Spleen (tissue), 11 donors: Measurements from ENCODE around the gene CABCOCO1. TPM values are rescaled to one million over a fixed set of nuclear protein-coding genes. Genes with fewer than 3 reads are reported as not detected.

Experiments
- DNase-seq: peaks from one replicate; pipeline ENCODE4 v3.0.0-alpha.2; 2020
- H3K27ac ChIP-seq, 8 donors: fragments of 200-600 bp; sonication (generic) in 7 of 8; 1 replicate in 4 of 8; 2 replicates in 4 of 8; pipeline versions ENCODE4 v1.5.0 to v1.8.0; 2016 to 2021; ENCODE audit warnings: inconsistent platforms in 4 of 8, mild to moderate bottlenecking in 4 of 8, moderate library complexity in 1 of 8
- H3K27me3 ChIP-seq, 7 donors: fragments of 200-600 bp; sonication (generic) in 6 of 7; replicated peaks in 1 of 7; 1 replicate in 4 of 7; 2 replicates in 3 of 7; pipeline versions ENCODE4 v1.5.0 to v1.8.0; 2016 to 2021; ENCODE audit warnings: inconsistent platforms in 3 of 7, mild to moderate bottlenecking in 1 of 7
- H3K36me3 ChIP-seq, 6 donors: fragments of 200-600 bp; sonication (generic) in 5 of 6; 1 replicate in 4 of 6; 2 replicates in 2 of 6; pipeline versions ENCODE4 v1.5.0 to v1.8.0; 2016 to 2021; ENCODE audit warnings: inconsistent platforms in 2 of 6
- H3K4me1 ChIP-seq, 6 donors: fragments of 200-600 bp; sonication (generic) in 5 of 6; 1 replicate in 3 of 6; 2 replicates in 3 of 6; pipeline versions ENCODE4 v1.5.0 to v1.8.0; 2016 to 2021; ENCODE audit warnings: inconsistent platforms in 3 of 6
- H3K4me3 ChIP-seq, 8 donors: fragments of 200-600 bp; sonication (generic) in 7 of 8; 1 replicate in 4 of 8; 2 replicates in 4 of 8; pipeline versions ENCODE4 v1.5.0 to v1.8.0; 2016 to 2021; ENCODE audit warnings: inconsistent platforms in 4 of 8, mild to moderate bottlenecking in 4 of 8, moderate library complexity in 2 of 8
- H3K9me3 ChIP-seq, 8 donors: fragments of 200-600 bp; sonication (generic) in 7 of 8; 1 replicate in 4 of 8; 2 replicates in 4 of 8; pipeline versions ENCODE4 v1.5.0 to v1.8.0; 2016 to 2021; ENCODE audit warnings: inconsistent platforms in 4 of 8
- CTCF ChIP-seq, 11 experiments: fragments of 200-600 bp in 7 of 11; fragments of 450-650 bp in 4 of 11; sonication (generic) in 4 of 11; IDR thresholded peaks in 8 of 11; conservative IDR thresholded peaks in 3 of 11; 1 replicate in 7 of 11; 2 replicates in 4 of 11; pipeline versions ENCODE4 v1.4.0 to v1.8.0; 2016 to 2021; ENCODE audit warnings: antibody characterized with exemption in 11 of 11, inconsistent platforms in 4 of 11, mild to moderate bottlenecking in 1 of 11
- POLR2A ChIP-seq, 3 donors: fragments of 450-650 bp; IDR thresholded peaks; one replicate each; pipeline ENCODE4 v1.5.1; 2017; ENCODE audit warnings: antibody characterized with exemption in 3 of 3, mild to moderate bottlenecking in 1 of 3
- POLR2AphosphoS5 ChIP-seq, 3 donors: sonication (generic); formaldehyde crosslinking; IDR thresholded peaks; one replicate each; pipeline ENCODE4 v1.5.1; 2017; ENCODE audit warnings: antibody characterized with exemption in 3 of 3
- WGBS, 5 donors: extraction: QIAGEN DNeasy Blood & Tissue Kit in 3 of 5; methylation state at CpG; one replicate each; pipeline versions ENCODE4 v1.1.5 to v1.1.7; 2013 to 2018; 5-methylcytosine and 5-hydroxymethylcytosine counted together
- intact Hi-C: fragments of 100-400 bp; cut with DNase I; formaldehyde crosslinking; loops from one replicate; pipeline ENCODE4 v1.15.0; 2023; ENCODE audit warnings: low total_unique reads
- polyA plus RNA-seq, 3 donors: library from polyadenylated mRNA; stranded (reverse); fragments of 200-250 nt; gene quantifications; one replicate each; pipeline ENCODE4 v1.2.1, GENCODE V29; 2013
- total RNA-seq, 7 donors: library from RNA; depleted of rRNA in 3 of 7; stranded (reverse); fragments of >200 nt in 3 of 7; fragmentation: NEBNext Ultra II Directional in 4 of 7; extraction: Animal tissue kit (Norgen Biotek cat#: 25700) in 4 of 7; gene quantifications; one replicate each; pipeline versions ENCODE4 v1.1.0 to v1.2.1, GENCODE V29; 2016 to 2021
- donor health status: healthy with polysubstance abuse.
- donor health status: DM: no; HTN: no; CAD: no; lungs with moderate emphysema.
- donor health status: DM: no; HTN: no; CAD: no.
- donor health status: Bipolar disorder and iron deficiency.
- donor health status: healthy.
- donor health status: DM: no; HTN: no; CAD: no.
- donor health status: DM: yes; HTN: yes; CAD: no.

CABCOCO1 gene
- total and polyA plus RNA-seq, 10 donors = 0.06 to 1.0 (median 0.48) TPM; not detected in 4

- WGBS, 5 donors = 85 to 100% (median 95%) methylated on average over 3 of the region's 3 CpGs
- no peak for DNase-seq
- intact Hi-C loops = no loop called here
- Histone ChIP-seq H3K4me3 (no peak overlapping the region), H3K27me3 (no peaks in the 10 kb centered on the region), H3K27ac (no peak overlapping the region), H3K36me3 (no peaks in the 10 kb centered on the region), H3K4me1 (no peaks in the 10 kb centered on the region), H3K9me3 (no peaks in the 10 kb centered on the region)
- TF ChIP-seq POLR2AphosphoS5 (IDR thresholded peaks at IDR 0.05) (no peak), POLR2A (IDR thresholded peaks at IDR 0.05) (no peak), CTCF (IDR thresholded peaks at IDR 0.05 in 8 of 11, conservative IDR thresholded peaks at IDR 0.05 in 3 of 11) (no peak)
Measured at GRCh38 chr10:61805091-61805490, 142.4 kb downstream of the CABCOCO1 start.

GRCh38 chr10:61810263-61810662 lies 147.5 kb downstream of the CABCOCO1 start:
- H3K9me3 ChIP-seq = no peaks in the 10 kb centered on the region
- no peaks in the 10 kb centered on the region for H3K27me3 ChIP-seq
- TF ChIP-seq POLR2AphosphoS5 (IDR thresholded peaks at IDR 0.05) = no peak
- TF ChIP-seq POLR2A (IDR thresholded peaks at IDR 0.05) = no peak
- no peak for TF ChIP-seq CTCF (IDR thresholded peaks at IDR 0.05 in 8 of 11, conservative IDR thresholded peaks at IDR 0.05 in 3 of 11)
- no peak for DNase-seq
- no peak overlapping the region for H3K4me3 ChIP-seq
- H3K4me1 ChIP-seq = no peaks in the 10 kb centered on the region
- WGBS, 5 donors = 87 to 97% (median 94%) methylated on average over 2 of the region's 2 CpGs
- intact Hi-C loops = no loop called here
- H3K36me3 ChIP-seq = no peaks in the 10 kb centered on the region
- no peak overlapping the region for H3K27ac ChIP-seq

- no peak overlapping the region for H3K27ac ChIP-seq
- H3K27me3 ChIP-seq = no peaks in the 10 kb centered on the region
- no peaks in the 10 kb centered on the region for H3K36me3 ChIP-seq
- DNase-seq = no peak
- no peaks in the 10 kb centered on the region for H3K4me1 ChIP-seq
- H3K4me3 ChIP-seq = no peak overlapping the region
- 85 to 96% (median 88%) methylated on average over 5 of the region's 5 CpGs for WGBS, 5 donors
- intact Hi-C loops = no loop called here
- no peak for TF ChIP-seq POLR2AphosphoS5 (IDR thresholded peaks at IDR 0.05)
- no peak for TF ChIP-seq POLR2A (IDR thresholded peaks at IDR 0.05)
- TF ChIP-seq CTCF (IDR thresholded peaks at IDR 0.05 in 8 of 11, conservative IDR thresholded peaks at IDR 0.05 in 3 of 11) = no peak
- no peaks in the 10 kb centered on the region for H3K9me3 ChIP-seq
Measured at GRCh38 chr10:61812052-61812721, 149.5 kb downstream of the CABCOCO1 start.

GRCh38 chr10:61812920-61813319 lies 150.2 kb downstream of the CABCOCO1 start:
- intact Hi-C loops = no loop called here
- H3K36me3 ChIP-seq = no peaks in the 10 kb centered on the region

More at GRCh38 chr10:61812920-61813319, 150.2 kb downstream of the CABCOCO1 start:
- no peak for TF ChIP-seq POLR2AphosphoS5 (IDR thresholded peaks at IDR 0.05)
- 73 to 87% (median 82%) methylated on average over 3 of the region's 3 CpGs for WGBS, 5 donors
- Histone ChIP-seq H3K4me3 (no peak overlapping the region), H3K4me1 (no peaks in the 10 kb centered on the region), H3K9me3 (no peaks in the 10 kb centered on the region), H3K27me3 (no peaks in the 10 kb centered on the region), H3K27ac (no peak overlapping the region)
- DNase-seq = no peak
